Progenitor cell of endocrine pancreas (in vitro differentiated cells): Measurements from ENCODE around the gene SUPT3H. TPM values are rescaled to one million over a fixed set of nuclear protein-coding genes. Genes with fewer than 3 reads are reported as not detected.
"Not testable (repeated sequence)": the region's sequence is repeated elsewhere in the genome, so short reads cannot be mapped to it uniquely, and the experiment has no call there.

Experiments used
- DNase-seq: peaks from one replicate; pipeline ENCODE4 v3.0.0; 2021; ENCODE audit warnings: low spot score; ENCODE audit not compliant: unreplicated experiment
- H3K27ac Mint-ChIP-seq: 2 replicates; pipeline ENCODE4 v1.8.0; 2021; ENCODE audit warnings: mild to moderate bottlenecking, moderate library complexity, mixed read lengths
- H3K27me3 Mint-ChIP-seq: 2 replicates; pipeline ENCODE4 v1.8.0; 2021; ENCODE audit warnings: mixed read lengths
- H3K36me3 Mint-ChIP-seq: 2 replicates; pipeline ENCODE4 v1.8.0; 2022; ENCODE audit warnings: mixed read lengths; ENCODE audit not compliant: insufficient read depth
- H3K4me1 Mint-ChIP-seq: 2 replicates; pipeline ENCODE4 v1.8.0; 2021; ENCODE audit warnings: low read depth, mixed read lengths
- H3K4me3 Mint-ChIP-seq: 2 replicates; pipeline ENCODE4 v1.8.0; 2021; ENCODE audit warnings: low read depth, mild to moderate bottlenecking, moderate library complexity, mixed read lengths
- H3K9me3 Mint-ChIP-seq: 2 replicates; pipeline ENCODE4 v1.8.0; 2021; ENCODE audit warnings: low read depth, mixed read lengths
- CTCF ChIP-seq: fragments of 200-600 bp; sonication (generic); IDR thresholded peaks from one replicate; pipeline ENCODE4 v1.5.0; 2021; ENCODE audit warnings: antibody characterized with exemption, mild to moderate bottlenecking; ENCODE audit not compliant: unreplicated experiment
- total RNA-seq: library from RNA; stranded (reverse); gene quantifications from 2 replicates; pipeline ENCODE4 v1.2.1, GENCODE V29; 2021

The SUPT3H gene
- total RNA-seq, 1 donor from 2014 or later, result 40.5 TPM

- Mint-ChIP-seq H3K4me3 (no peak overlapping the region), H3K9me3 (peaks cover 10% of the 10 kb centered on the region), H3K4me1 (no peaks in the 10 kb centered on the region), H3K27ac (no peak overlapping the region), H3K27me3 (no peaks in the 10 kb centered on the region), H3K36me3 (peaks cover 13% of the 10 kb centered on the region)
- TF ChIP-seq CTCF, result no peak
- DNase-seq, result no peak
These were observed 480.4 kb downstream of the SUPT3H start for GRCh38 chr6:44897316-44897715.

DNA sequence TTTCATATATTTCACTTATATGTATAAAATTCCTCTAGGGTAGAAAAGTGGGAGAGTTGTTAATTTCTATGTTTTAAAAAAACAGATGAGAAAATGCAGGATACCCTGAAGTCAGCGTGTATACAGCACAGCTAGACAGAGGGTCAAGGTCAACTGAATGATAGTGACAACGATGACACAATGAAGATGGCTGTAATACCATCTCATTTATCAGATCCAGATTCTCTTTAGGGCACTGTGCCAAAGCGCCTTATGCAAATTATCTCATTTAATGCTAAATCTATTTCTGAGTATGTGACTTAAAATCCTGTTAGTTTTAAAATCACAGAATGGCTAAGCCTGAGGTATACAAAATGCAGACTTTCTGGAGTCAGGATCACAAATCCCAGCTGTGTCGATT is 481.0 kb downstream of the SUPT3H start:
- Mint-ChIP-seq H3K27ac (no peak overlapping the region), H3K27me3 (no peaks in the 10 kb centered on the region), H3K9me3 (peaks cover 10% of the 10 kb centered on the region), H3K36me3 (peaks cover 12% of the 10 kb centered on the region), H3K4me1 (no peaks in the 10 kb centered on the region), H3K4me3 (no peak overlapping the region)
- DNase-seq, result no peak
- no peak for TF ChIP-seq CTCF

- no peak for TF ChIP-seq CTCF
- Mint-ChIP-seq H3K4me1 (no peaks in the 10 kb centered on the region), H3K4me3 (no peak overlapping the region), H3K27ac (no peak overlapping the region), H3K27me3 (no peaks in the 10 kb centered on the region), H3K36me3 (no peaks in the 10 kb centered on the region), H3K9me3 (no peaks in the 10 kb centered on the region)
- DNase-seq, result no peak
These were observed 485.2 kb downstream of the SUPT3H start for GRCh38 chr6:44892579-44892978.

GRCh38 chr6:44879071-44879470 is 498.7 kb downstream of the SUPT3H start:
- H3K4me3 Mint-ChIP-seq, H3K27ac Mint-ChIP-seq, DNase-seq, H3K27me3 Mint-ChIP-seq, H3K4me1 Mint-ChIP-seq: not testable (repeated sequence)
- H3K36me3 Mint-ChIP-seq, result peaks cover 19% of the 10 kb centered on the region
- H3K9me3 Mint-ChIP-seq, result peaks cover 26% of the 10 kb centered on the region

DNA sequence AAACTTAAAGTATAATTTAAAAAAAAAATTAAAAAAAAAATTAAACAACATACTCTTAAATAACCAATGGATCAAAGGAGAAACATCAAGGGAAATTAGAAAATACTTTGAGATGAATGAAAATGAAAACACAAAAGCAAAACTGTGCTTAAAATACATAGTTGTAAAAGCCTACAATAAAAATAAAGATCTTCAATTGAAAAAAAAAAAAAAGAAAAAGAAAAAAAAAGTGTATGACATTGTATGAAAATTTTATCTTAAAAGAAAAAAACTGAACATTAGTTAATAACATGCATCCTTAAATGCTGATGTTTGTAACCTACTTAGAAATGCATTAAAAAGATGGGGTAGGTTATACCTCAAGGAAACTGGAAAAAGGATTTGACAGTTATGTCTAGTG is 501.1 kb downstream of the SUPT3H start:
- not testable (repeated sequence) for H3K9me3 Mint-ChIP-seq, H3K27me3 Mint-ChIP-seq, H3K36me3 Mint-ChIP-seq, H3K27ac Mint-ChIP-seq, DNase-seq, H3K4me1 Mint-ChIP-seq, H3K4me3 Mint-ChIP-seq

DNA sequence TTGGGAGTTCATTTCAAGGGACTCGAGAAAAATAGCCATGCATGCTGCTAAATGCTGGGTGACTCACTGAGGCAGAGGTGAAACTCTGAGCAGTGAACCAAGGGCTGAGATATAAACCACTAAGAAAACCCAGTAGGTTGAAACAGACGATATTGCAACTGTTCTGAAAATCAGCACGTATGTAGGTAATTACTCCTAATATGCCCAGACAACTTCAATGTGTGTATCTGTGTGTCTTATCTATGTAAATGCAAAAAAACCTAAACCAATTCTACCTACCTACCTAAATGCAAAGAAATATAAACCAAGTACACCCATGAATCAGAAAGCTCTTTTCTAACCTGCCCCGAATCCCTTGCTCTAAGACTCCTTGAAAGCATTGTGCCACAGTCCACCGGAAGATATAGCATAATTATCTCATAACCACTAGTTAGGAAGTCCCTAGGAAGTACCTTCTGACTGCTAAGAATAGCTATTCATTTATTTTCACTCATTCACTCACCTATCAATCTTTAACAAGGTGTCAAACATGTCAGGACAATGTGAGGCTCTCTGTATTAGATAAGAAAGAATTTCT is 508.3 kb downstream of the SUPT3H start:
- Mint-ChIP-seq H3K27ac (no peak overlapping the region), H3K36me3 (peaks cover 5% of the 10 kb centered on the region), H3K4me3 (no peak overlapping the region), H3K4me1 (peaks cover 8% of the 10 kb centered on the region), H3K9me3 (peaks cover 11% of the 10 kb centered on the region), H3K27me3 (no peaks in the 10 kb centered on the region)
- TF ChIP-seq CTCF, result no peak
- DNase-seq, result no peak
